Kidney (tissue), 14 donors: ENCODE results near the gene DCAF6. TPM values are rescaled to one million over a fixed set of nuclear protein-coding genes. Genes with fewer than 3 reads are reported as not detected.

Experiments
- DNase-seq, 5 donors: peaks; one replicate each; pipeline ENCODE4 v3.0.0-alpha.2; 2013 to 2020
- FAIRE-seq: peaks from 2 replicates; lab custom pipeline; 2012; peaks lifted over from hg19 to GRCh38; lab: Jason Lieb, UNC
- H3K27ac ChIP-seq, 2 donors: one replicate each; pipeline ENCODE4 v1.7.0; 2013; ENCODE audit warnings: low read depth in 2 of 2, low read length in 2 of 2, inconsistent platforms in 1 of 2
- H3K27me3 ChIP-seq: one replicate; pipeline ENCODE4 v1.7.1; 2013; ENCODE audit warnings: low read length, inconsistent platforms; ENCODE audit not compliant: control insufficient read depth, insufficient read depth
- H3K36me3 ChIP-seq, 3 donors: one replicate each; pipeline versions ENCODE4 v1.7.0 to v1.7.1; 2013; ENCODE audit warnings: low read length in 3 of 3, control low read depth in 1 of 3, inconsistent platforms in 1 of 3; ENCODE audit not compliant: insufficient read depth in 3 of 3, control insufficient read depth in 2 of 3
- H3K4me1 ChIP-seq, 3 donors: one replicate each; pipeline versions ENCODE4 v1.7.0 to v1.7.1; 2013; ENCODE audit warnings: low read length in 3 of 3, inconsistent platforms in 1 of 3, low read depth in 1 of 3; ENCODE audit not compliant: control insufficient read depth in 2 of 3, insufficient read depth in 2 of 3
- H3K4me3 ChIP-seq, 3 donors: one replicate each; pipeline versions ENCODE4 v1.7.0 to v1.8.1; 2013; ENCODE audit warnings: low read length in 3 of 3, control low read depth in 1 of 3, inconsistent platforms in 1 of 3
- H3K9ac ChIP-seq, 3 donors: one replicate each; pipeline versions ENCODE4 v1.7.0 to v1.7.1; 2013; ENCODE audit warnings: low read length in 3 of 3, control low read depth in 1 of 3, inconsistent platforms in 1 of 3
- H3K9me3 ChIP-seq, 3 donors: one replicate each; pipeline versions ENCODE4 v1.7.0 to v1.7.1; 2013; ENCODE audit warnings: low read length in 3 of 3, control low read depth in 1 of 3, inconsistent platforms in 1 of 3; ENCODE audit not compliant: control insufficient read depth in 2 of 3, insufficient read depth in 1 of 3
- CTCF ChIP-seq: IDR thresholded peaks from 3 replicates; pipeline ENCODE4 v1.5.1; 2012; ENCODE audit warnings: mild to moderate bottlenecking, moderate library complexity, borderline replicate concordance; ENCODE audit not compliant: insufficient read depth; ENCODE audit errors: extremely low read depth
- intact Hi-C: fragments of 100-400 bp; cut with DNase I; formaldehyde crosslinking; loops from one replicate; pipeline ENCODE4 v1.11.1; 2022
- polyA plus RNA-seq: library from polyadenylated mRNA; stranded (reverse); fragments of 350-450 nt; fragmentation: Illumina TruSeq; extraction: RNeasy Lipid Tissue Mini Kit (QIAGEN cat#74804); gene quantifications from one replicate; pipeline ENCODE4 v1.2.3, GENCODE V29; 2014; ENCODE audit warnings: low read depth, low replicate concordance; ENCODE audit not compliant: insufficient read depth
- total RNA-seq: library from RNA; stranded (reverse); fragmentation: NEBNext Ultra II Directional; extraction: Animal tissue kit (Norgen Biotek cat#: 25700); gene quantifications from one replicate; pipeline ENCODE4 v1.2.1, GENCODE V29; 2021
- donor health status: control.
- donor health status: control.
- donor health status: control.
- donor health status: control.
- donor health status: control.
- donor health status: DM: yes; HTN: yes; CAD: no.
- donor health status: Normal renal cell carcinoma (clear cell type).

Gene DCAF6
- total and polyA plus RNA-seq, 2 donors from 2014 or later = 30.8 to 58.8 TPM

- FAIRE-seq (no peak), DNase-seq (no peak)
- H3K4me1 ChIP-seq = no peaks in the 10 kb centered on the region
- H3K4me3 ChIP-seq = no peak overlapping the region
- H3K27ac ChIP-seq = no peak overlapping the region
- TF ChIP-seq CTCF = no peak
- no peaks in the 10 kb centered on the region for H3K9me3 ChIP-seq
- H3K9ac ChIP-seq = no peak overlapping the region
- no peaks in the 10 kb centered on the region for H3K27me3 ChIP-seq
- H3K36me3 ChIP-seq = no peaks in the 10 kb centered on the region
- intact Hi-C loops = no loop called here
Observed at GRCh38 chr1:167909691-167910180, 26.7 kb upstream of the DCAF6 start.

GRCh38 chr1:167910530-167910929, 26.0 kb upstream of the DCAF6 start:
- DNase-seq (no peak), FAIRE-seq (no peak)
- no peak overlapping the region for H3K9ac ChIP-seq
- H3K36me3 ChIP-seq = no peaks in the 10 kb centered on the region
- no peaks in the 10 kb centered on the region for H3K27me3 ChIP-seq
- no peak for TF ChIP-seq CTCF
- H3K9me3 ChIP-seq = no peaks in the 10 kb centered on the region
- H3K27ac ChIP-seq = no peak overlapping the region
- intact Hi-C loops = no loop called here
- no peaks in the 10 kb centered on the region for H3K4me1 ChIP-seq
- H3K4me3 ChIP-seq = no peak overlapping the region

GRCh38 chr1:167911413-167911812, 25.1 kb upstream of the DCAF6 start:
- no peaks in the 10 kb centered on the region for H3K27me3 ChIP-seq
- H3K9ac ChIP-seq = no peak overlapping the region
- DNase-seq (no peak), FAIRE-seq (no peak)
- H3K4me3 ChIP-seq = no peak overlapping the region
- no peaks in the 10 kb centered on the region for H3K4me1 ChIP-seq
- intact Hi-C loops = no loop called here
- no peaks in the 10 kb centered on the region for H3K36me3 ChIP-seq
- no peaks in the 10 kb centered on the region for H3K9me3 ChIP-seq
- no peak for TF ChIP-seq CTCF
- H3K27ac ChIP-seq = no peak overlapping the region

- no peaks in the 10 kb centered on the region for H3K4me1 ChIP-seq
- no peaks in the 10 kb centered on the region for H3K36me3 ChIP-seq
- FAIRE-seq (no peak), DNase-seq (no peak)
- intact Hi-C loops = no loop called here
- TF ChIP-seq CTCF = no peak
- H3K4me3 ChIP-seq = no peak overlapping the region
- H3K27ac ChIP-seq = no peak overlapping the region
- no peak overlapping the region for H3K9ac ChIP-seq
- H3K9me3 ChIP-seq = no peaks in the 10 kb centered on the region
- no peaks in the 10 kb centered on the region for H3K27me3 ChIP-seq
Observed at GRCh38 chr1:167912294-167912693, 24.2 kb upstream of the DCAF6 start.
